GM10248 (cell line): ENCODE data around the gene TEX22.

ENCODE experiments used
- CTCF ChIA-PET: fragments of 300-600 bp; sonication (Branson Sonifier 250); formaldehyde crosslinking; extraction: SDS; loops from one replicate; lab custom pipeline; 2021; ENCODE audit warnings: antibody characterized with exemption; lab: Yijun Ruan, JAX
- POLR2A ChIA-PET: fragments of 350-650 bp; sonication (Branson Sonifier 250); formaldehyde crosslinking; extraction: SDS; loops from one replicate; lab custom pipeline; 2020; ENCODE audit warnings: antibody characterized with exemption; lab: Yijun Ruan, JAX
- DNase-seq: peaks from one replicate; pipeline ENCODE4 v3.0.0; 2012; ENCODE audit errors: extremely low spot score
- CTCF ChIP-seq: IDR thresholded peaks from 2 replicates; pipeline ENCODE4 v1.5.1; 2012; ENCODE audit warnings: mild to moderate bottlenecking, low read depth; ENCODE audit errors: extremely low read depth, missing control alignments, control extremely low read depth

The TEX22 gene

DNA sequence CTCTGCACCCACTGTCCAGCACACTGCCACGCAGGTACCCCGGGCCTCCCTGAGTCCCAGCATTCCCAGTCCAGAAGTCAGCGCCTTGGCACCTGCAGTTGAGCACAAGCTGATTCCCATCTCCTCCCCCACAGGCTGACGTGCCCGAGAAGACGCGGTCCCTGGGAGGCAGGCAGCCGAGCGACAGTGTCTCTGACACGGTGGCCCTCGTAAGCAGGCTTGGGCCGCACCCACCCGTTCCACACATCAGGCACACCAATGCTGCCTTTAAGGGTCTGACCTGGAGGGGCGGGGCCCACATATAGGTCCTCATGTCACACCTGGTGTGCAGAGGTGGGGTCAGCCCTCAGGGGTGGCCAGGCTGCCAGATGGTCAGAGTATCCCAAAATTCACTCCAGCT lies 18.4 kb upstream of the TEX22 start:
- no peak for DNase-seq
- ChIA-PET POLR2A (no interaction called here), CTCF (interaction anchor here (0.9 to 1.8 kb wide), 4 partner anchors 10 to 1037 kb away, joined by 3 to 5 read pairs (median 3); no protein-coding TSS in a partner anchor)
- TF ChIP-seq CTCF = no peak

DNA sequence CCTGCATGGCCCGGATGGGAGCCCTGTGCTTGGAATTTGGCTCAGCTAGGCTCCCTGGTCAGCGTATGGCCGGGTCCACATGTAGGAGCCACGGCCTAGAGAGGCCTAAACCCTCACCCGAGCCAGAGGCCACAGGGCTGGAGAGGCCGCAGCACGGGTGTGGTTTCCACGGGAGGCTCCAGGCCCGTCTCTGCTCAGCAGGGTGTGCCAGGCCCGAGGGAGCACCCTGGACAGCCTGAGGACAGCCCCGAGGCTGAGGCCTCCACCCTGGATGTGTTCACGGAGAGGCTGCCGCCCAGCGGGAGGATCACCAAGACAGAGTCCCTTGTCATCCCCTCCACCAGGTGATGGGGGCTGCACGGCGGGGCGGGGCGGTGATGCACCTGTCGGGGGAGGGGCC lies 17.6 kb upstream of the TEX22 start:
- POLR2A ChIA-PET = no interaction called here
- CTCF ChIA-PET = interaction anchor here (1.2 to 1.5 kb wide), 2 partner anchors 10 to 29 kb away, joined by 3 to 4 read pairs; no protein-coding TSS in a partner anchor
- DNase-seq = no peak
- no peak for TF ChIP-seq CTCF

GRCh38 chr14:105381446-105382342 lies 16.6 kb upstream of the TEX22 start:
- POLR2A ChIA-PET = no interaction called here
- CTCF ChIA-PET = interaction anchor here (1.2 to 1.8 kb wide), 5 partner anchors 11 to 151 kb away, joined by 3 to 8 read pairs (median 4); no protein-coding TSS in a partner anchor
- DNase-seq = no peak
- no peak for TF ChIP-seq CTCF

GRCh38 chr14:105382343-105383082 lies 15.8 kb upstream of the TEX22 start:
- DNase-seq = no peak
- ChIA-PET POLR2A (no interaction called here), CTCF (interaction anchor here (1.5 to 3.0 kb wide), 5 partner anchors 11 to 150 kb away, joined by 3 to 14 read pairs (median 5); no protein-coding TSS in a partner anchor)
- no peak for TF ChIP-seq CTCF

DNA sequence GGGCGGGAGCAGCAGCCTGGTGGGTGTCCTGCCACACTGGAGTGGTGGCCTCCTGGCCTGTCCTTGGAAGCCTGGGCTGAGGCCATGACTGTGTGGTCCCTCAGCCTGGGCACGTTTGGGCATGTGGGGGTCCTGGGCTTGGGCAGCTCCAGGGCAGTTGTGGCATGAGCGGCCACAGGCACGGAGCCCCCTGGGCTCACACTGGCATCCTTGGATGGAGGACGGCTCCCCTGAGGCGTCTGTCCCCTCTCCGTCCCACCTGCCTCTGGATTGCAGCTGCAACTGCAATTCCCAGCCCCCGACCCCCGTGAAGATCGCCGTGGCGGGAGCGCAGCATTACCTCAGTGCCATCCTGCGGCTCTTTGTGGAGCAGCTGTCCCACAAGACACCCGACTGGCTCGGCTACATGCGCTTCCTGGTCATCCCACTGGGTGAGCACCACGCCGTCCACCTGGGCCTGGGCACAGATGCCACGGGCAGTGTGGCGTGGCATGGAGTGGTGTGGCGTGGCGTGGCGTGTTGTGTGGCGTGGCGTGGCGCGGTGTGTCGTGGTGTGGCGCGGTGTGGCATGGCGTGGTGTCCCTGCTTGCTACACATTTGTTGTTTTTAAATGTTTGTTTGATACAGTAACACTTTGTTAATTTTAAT lies 15.1 kb upstream of the TEX22 start:
- no peak for TF ChIP-seq CTCF
- ChIA-PET CTCF (interaction anchor here (1.7 to 3.0 kb wide), 2 partner anchors 12 to 98 kb away, joined by 8 to 14 read pairs; no protein-coding TSS in a partner anchor), POLR2A (no interaction called here)
- DNase-seq = no peak
